ENCODE data around the gene LATS2.
"Not testable (repeated sequence)": the region's sequence is repeated elsewhere in the genome, so short reads cannot be mapped to it uniquely, and the experiment has no call there.

LATS2 gene

DNA sequence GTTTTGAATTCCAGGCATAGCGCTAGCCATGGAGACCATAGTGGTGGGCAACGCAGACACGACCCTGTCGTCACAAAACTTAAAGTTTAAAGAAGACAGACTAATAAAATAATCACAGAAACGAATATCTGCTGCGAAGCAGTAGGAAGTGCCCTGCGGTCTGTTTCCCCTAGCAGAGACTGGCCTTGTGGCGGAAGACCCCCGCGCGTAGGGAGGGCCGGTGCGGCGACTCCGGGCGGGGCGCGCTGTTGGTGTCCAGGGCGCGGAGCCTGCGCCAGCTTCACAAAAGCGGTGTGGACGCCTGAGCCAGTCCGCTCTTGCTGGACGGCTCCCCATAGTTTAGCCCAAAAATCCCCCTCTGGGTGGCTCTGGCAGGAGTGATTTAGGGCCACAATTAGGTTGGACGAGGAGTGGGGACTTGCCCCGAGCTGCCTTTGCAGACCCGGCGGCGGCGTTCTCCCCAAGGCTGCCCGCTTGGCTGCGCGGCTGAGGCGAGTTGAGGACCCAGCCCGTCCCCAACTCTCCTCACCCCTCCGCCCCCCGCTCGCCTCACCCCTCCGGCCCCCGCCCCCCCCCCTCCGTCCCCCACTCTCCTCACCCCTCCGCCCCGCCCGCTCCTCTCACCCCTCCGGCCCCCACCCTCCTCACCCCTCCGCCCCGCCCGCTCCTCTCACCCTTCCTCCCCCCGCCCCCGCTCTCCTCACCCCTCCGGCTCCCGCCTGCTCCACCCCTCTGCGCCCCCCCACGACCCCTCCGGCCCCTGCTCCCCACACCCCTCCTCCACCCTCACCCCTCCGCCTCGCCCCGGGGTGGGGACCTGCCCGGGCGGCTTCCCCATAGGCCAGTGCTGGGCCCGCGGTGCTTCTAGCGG, 14.2 kb upstream of the LATS2 start:
- DNase-seq (ENCODE audit: low read depth), result no peak

DNA sequence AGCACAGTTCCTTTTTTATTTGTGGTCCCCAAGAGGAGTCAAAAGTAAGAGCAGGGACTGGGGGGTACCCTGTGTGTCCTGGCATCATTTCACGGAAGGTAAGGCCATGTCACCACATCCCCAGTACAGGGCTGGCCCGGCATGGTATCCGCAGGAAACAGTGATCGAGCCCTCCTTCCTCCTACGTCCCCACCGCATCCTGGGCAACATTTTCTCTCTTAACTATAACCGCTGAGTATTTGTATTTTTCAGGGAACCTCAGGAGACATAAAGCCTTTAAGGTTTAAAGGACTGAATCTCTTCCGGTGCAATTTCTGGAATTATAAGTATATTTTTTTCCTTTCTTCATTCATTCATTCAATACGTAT, 13.6 kb upstream of the LATS2 start:
- no peak for DNase-seq (ENCODE audit: low read depth)

DNA sequence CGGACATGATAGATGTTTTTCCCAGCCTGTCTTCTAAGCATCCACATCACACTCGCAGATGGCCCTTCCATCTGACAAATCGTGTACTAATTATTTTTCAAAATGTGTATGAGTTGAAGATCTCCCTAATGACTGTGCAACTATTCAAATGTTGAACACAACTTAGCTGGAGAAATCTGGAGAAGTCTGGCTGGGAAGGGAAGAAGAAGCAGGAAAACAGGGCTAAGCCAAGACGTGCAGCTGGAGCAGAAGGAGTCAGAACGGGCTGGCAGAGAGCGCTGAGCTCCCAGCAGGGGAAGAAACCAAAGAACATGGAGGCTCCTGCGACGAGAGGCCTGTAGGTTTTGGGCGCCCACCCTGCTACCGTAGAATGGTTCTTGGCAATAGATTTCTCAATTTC, 13.2 kb upstream of the LATS2 start:
- DNase-seq (ENCODE audit: low read depth), result no peak

DNA sequence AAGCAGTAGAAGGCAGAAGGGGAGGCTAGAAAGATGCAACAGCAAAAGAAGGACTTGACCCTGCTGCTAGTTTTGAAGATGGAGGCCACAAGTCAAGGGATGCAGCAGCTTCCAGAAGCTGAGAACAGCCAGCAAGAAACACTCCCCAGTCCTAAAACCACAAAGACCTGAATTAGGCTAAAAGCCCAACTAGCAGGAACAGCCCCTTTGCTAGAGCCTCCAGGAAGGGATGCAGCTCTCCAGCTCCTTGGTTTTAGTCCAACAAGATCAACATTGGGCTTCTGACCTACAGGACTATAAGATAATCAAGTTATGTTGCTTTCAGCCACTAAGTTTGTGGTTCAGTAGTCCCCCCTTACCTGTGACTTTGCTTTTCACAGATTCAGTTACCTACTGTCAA, 10.5 kb upstream of the LATS2 start:
- no peak for DNase-seq (ENCODE audit: low read depth)

DNA sequence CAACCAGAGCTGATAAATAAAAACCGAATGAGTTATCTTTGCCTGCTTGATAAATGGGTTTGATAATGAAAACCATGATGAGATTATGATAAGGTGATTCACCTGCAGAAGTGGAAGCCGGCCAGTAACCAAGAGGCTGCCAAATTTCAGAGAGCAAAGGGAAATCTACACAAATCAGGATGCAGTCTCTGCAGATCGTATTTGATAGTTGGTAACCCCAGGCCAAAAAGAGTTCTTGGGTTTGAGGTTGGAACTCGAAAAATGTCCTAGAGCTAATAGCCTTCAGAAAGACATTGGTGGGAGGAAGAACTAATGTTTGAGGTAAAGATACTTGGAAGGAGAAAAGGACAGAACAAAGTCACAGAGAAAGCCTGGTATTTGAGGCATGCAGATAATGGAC, 9.6 kb upstream of the LATS2 start:
- DNase-seq (ENCODE audit: low read depth), result no peak

DNA sequence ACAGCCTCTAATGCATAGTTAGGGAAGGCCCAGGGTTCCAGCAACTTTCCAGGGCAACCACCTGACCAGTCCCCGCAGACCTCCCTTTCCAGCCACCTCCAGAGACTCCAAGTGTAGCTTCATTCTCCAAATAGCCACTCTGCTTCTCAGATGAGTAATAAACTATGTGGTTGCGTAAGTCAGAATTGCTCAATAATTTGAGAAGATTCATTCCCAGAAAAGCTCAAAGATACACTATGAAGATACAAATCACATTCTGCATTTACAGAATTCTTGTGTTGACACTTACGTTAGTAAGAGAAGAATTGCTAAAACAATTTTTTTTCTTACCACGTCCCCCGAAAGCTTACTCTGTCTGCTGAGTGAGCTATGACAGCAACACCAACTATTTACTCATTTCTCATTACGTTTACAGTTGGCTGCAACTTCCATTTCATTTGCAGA, 8.2 kb upstream of the LATS2 start:
- DNase-seq (ENCODE audit: low read depth), result peak; percentile 94

DNA sequence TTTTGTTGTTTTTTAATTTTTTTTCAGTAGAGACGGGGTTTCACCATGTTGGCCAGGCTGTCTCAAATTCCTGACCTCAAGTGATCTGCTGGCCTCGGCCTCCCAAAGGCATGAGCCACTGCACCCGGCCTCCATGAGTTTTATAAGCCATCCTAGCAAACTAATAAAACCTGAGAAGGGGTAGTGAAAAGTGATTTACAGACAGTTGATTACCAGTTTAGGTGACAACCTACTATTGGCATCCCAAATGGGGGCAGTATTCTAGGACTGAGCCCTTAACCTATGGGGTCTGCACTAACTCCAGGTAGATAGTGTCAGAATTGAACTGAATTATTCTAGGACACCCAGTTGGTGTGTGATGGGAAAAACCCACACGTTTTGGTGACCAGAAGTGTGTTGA, 6.5 kb upstream of the LATS2 start:
- no peak for DNase-seq (ENCODE audit: low read depth)

DNA sequence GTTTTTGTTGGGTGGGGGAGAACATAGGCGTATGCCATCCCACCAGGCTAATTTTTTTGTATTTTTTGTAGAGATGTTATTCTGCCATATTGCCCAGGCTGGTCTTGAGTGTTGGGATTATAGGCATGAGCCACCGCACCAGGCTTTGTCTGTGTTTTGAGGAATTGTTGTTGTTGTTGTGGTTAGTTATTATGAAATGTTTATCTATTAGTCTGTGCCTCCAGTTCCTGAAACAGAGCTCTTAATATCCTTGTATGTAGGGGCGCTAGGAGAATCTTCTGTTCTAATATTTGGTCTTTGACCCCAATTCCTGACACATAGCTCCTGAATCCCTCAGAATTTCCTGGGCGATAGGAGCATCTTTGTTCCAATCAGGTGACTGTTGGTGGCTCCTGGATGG, 5.6 kb upstream of the LATS2 start:
- no peak for DNase-seq (ENCODE audit: low read depth)

DNA sequence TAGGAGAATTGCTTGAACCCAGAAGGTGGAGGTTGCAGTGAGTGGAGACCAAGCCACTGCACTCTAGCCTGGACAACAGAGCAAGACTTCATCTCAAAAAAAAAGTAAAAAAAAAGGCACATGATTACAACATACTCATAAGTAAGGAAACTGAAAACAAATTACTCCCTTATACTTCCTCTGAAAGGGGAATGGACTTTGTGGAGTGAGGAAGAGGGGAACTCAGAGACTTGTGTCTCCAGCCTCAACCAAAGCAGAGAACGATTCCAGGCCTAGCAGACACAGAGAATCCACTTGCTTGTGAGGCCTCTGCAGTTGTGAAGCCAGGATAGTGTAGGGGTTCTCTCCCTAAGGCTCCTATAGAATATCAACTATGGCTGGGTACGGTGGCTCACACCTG, 4.3 kb upstream of the LATS2 start:
- DNase-seq (ENCODE audit: low read depth), result no peak

DNA sequence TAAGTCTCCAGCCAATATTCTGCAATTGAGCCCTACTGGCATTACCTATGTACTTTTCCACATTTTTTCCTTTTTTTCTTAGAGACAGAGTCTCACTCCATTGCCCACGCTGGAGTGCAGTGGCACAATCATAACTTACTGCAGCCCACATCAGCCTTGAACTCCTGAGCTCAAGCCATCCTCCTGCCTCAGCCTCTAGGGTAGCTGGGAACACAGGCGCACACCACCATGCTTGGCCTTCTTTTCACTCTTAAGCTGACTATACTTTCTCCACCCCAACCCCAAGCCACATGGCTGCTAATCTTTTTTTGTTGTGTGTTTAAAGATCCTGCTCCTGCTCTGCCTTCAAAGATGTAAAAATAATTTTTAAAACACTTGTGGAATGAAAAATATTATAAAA, 1.6 kb upstream of the LATS2 start:
- no peak for DNase-seq (ENCODE audit: low read depth)

DNA sequence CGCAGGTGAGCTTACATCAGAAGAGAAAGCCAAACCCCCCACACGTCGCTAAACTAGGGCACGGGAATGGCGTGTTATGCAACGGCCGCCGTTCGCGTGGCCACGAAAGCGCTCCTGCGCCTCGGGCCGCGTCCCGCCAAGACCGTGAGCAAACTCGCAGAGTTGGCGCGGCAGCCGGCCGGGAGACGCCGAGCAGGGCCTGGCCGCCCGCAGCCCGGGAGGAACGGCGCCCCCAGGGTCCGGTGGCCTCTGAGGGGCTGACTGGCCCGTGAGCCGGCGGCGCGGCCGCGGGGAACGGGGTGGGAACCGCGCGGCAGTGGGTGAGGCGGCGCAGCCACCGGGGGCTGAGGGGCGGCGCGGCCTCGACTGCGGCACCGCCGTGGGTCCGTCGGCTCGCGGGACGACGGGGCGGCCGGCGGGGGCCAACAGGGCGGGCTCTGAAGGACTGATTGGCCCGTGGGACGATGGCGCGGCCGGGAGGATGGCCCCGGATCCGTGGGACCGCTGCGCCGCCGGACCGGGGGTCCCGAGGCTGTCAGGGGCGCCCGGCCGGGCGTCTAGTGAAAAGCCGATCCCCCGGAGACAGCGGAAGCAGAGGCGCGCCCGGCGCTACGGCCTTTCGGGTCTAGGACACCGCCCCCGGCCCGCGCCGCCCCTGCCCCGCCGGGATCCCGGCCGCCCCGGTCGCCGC, 903 bp downstream of the LATS2 start:
- DNase-seq (ENCODE audit: low read depth), result no peak

DNA sequence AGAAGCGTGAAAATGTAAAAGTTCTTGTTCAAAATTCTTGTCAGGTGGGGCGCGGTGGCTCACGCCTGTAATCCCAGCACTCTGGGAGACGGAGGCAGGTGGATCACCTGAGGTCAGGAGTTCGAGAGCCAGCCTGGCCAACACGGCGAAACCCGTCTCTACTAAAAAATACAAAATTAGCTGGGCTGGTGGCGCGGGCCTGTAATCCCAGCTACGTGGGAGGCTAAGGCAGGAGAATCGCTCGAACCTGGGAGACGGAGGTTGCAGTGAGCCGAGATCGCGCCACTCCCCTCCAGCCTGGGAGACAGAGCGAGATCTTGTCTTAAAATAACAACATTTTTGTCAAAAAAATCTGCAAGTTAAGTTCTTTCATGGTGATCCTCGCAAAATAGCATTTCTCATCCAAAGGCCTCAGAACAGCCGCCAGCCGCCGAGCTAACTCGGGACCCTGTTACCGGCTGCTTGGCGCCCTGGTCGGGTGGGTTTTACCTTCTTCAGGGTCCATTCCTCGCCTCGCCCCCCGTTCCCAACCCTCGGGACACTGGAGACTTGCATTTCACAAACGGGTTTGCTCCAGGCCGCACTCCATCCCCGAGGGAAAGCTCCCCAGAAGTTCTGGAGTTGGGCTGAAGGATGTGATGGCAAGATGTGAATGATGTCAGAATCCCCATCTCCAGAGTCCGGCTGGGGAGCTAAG, 1.6 kb downstream of the LATS2 start:
- DNase-seq (ENCODE audit: low read depth), result no peak

DNA sequence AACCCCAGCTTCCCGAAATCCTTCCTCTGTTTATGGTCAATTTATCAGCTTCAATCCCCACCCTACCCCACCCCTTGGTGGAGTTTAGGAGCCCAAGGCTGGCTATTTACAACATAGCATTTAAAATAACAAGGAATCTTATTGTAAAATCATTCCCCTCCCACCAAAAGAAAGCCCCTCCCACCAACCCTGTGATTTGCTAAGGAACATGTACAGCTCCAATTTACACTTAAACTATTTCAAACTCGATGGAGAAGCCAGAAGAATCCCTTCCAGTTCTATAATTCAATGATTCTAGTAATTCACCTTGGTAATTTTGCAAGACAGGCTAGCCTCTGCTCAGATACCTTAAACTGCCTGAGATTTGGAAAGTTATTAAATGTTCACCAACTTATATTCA, 3.0 kb downstream of the LATS2 start:
- DNase-seq (ENCODE audit: low read depth), result no peak

DNA sequence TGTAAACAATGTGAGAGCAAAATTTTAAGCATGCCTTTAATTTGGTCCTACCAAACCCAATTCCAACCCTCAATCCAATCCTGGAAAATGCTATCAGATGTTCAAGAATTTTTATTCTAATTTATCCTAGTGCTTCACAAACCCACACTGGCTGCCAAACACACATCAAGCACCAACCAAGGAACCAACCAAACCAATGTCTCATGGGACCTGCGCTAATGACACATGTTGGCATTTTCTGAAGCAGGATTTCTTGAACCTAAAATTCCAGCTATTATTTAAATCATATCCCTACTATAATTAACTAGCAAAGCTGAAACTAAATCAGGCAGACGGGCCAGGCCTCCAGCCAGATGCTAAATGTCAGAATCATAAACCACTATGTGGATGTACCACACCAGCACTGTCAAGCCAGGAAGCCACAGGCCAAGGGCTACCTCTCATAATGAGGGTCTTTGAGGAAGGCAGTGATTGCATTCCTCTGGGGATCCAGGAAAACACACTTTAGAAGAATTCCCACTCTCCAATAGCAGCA, 5.8 kb downstream of the LATS2 start:
- DNase-seq (ENCODE audit: low read depth), result no peak

DNA sequence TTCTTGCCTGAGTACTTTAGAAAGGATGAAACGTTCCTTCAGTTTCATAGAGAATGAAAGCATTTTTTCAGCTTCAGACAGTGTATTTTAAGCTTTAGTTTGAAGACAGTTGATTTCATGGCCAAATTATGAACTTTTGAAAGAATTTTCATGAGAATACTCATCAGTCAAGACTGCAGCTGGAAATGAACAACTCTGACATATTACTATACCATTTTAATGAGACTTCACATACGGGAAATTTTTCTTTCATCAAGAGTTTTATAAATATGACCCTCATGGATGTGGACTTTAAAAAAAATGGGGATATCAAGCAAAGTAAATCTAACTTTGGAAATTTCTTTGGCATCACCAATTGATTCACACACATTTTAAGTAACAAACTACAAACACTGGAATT, 6.4 kb downstream of the LATS2 start:
- no peak for DNase-seq (ENCODE audit: low read depth)

DNA sequence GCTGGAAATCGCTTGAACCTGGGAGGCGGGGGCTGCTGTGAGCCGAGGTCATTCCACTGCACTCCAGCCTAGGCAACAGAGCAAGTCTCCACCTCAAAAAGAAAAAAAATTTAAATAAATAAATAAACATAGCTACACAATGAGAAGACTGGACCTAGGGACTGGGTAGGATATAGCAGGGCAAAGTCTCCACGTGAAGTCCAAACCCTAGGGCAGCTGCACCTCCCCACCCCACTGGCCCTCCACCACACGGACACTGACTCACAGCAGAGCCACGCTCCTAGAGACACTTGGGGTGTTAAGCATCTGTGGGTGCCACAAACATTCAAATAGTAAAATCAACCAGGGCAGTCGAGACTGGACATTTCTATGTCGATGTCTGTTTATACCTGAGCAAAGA, 7.1 kb downstream of the LATS2 start:
- DNase-seq (ENCODE audit: low read depth), result no peak

DNA sequence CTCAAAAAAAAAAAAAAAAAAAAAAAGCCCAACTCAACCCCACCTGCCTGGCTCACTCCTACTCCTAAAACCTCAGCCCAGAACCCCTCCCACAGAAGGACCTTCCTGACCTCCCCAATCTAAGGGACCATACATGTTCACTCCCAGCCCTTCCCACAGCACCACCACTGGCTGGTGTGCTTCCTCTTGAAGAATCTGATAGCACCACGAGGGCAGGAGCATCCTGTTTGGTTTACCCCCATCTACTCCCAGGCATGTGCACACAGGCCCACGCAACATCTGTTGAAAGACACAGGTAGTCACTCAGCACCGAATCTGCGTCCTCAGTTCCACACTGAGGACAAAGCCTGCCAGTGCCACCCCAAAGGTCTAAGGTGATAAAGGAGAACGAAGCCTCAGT, 8.2 kb downstream of the LATS2 start:
- DNase-seq (ENCODE audit: low read depth), result no peak

DNA sequence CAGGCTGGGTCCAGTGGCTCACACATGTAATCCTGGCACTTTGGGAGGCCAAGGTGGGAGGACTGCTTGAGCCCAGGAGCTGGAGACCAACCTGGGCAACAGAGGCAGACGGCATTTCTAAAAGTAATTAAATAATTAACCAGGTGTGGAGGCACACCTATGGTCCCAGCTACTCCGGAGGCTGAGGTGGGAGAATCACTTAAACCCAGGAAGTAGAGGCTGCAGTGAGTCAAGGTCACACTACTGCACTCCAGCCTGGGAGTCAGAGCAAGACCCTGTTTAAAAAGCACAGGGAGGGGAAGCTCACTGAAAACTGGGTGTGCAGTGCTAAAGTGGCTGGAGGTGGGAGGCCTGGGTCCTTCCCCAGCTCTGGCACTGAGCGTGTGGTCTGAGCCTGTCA, 9.7 kb downstream of the LATS2 start:
- DNase-seq (ENCODE audit: low read depth), result no peak

DNA sequence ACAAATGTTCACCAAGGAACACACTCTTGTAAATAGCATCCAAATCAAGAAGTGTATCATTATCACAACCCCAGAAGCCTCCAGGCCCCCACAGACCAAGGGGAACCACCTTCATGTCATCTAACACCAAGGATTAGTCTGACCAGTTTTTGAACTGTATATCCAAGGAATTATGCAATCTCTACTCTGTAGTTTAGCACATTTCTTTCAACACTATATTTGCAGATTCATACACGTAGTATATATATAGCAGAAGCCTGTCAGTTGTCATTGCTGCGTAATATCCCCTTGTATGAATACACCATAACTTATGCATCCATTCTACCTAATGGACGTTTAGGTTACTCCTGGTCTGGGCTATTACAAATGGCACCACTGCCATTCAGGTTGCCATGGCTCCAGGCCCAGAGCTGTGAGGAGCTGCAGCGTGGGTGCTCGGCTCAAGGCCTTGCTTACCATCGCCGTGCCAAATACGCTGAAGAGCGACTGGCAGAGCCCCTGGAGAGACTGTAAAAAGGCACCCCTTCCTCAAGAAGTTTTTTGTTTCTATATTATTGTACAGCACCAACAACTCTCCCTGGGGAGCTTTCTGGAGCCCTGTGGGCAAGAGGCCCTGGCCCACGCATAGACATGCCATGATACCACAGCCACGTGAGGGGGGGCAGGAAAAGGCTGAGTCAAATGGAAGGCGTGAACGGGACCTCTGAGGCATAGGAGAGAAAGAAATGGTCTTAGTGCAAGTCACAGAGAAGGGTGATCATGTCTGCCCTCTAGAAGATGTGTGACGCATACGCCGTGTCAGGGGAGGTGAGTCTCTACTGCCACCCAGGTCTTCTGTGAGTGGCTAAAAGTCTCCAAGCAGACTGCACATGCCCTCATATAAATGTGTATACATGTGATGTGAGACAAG, 10.8 kb downstream of the LATS2 start:
- DNase-seq (ENCODE audit: low read depth), result no peak

DNA sequence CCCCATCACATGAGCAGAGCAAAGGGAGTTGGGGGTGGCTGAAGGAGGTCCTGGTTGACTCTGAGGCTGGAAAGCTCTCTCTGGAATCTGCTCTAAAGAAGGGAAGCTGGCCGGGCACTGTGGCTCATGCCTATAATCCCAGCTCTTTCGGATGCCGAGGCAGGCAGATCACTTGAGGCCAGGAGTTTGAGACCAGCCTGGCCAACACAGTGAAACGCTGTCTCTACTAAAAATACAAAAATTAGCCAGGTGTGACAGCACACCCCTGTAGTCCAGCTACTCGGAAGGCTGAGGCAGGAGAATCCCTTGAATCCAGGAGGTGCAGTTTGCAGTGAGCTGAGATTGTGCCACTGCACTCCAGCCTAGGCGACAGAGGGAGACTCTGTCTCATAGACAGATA, 11.7 kb downstream of the LATS2 start:
- not testable (repeated sequence) for DNase-seq (ENCODE audit: low read depth)

DNA sequence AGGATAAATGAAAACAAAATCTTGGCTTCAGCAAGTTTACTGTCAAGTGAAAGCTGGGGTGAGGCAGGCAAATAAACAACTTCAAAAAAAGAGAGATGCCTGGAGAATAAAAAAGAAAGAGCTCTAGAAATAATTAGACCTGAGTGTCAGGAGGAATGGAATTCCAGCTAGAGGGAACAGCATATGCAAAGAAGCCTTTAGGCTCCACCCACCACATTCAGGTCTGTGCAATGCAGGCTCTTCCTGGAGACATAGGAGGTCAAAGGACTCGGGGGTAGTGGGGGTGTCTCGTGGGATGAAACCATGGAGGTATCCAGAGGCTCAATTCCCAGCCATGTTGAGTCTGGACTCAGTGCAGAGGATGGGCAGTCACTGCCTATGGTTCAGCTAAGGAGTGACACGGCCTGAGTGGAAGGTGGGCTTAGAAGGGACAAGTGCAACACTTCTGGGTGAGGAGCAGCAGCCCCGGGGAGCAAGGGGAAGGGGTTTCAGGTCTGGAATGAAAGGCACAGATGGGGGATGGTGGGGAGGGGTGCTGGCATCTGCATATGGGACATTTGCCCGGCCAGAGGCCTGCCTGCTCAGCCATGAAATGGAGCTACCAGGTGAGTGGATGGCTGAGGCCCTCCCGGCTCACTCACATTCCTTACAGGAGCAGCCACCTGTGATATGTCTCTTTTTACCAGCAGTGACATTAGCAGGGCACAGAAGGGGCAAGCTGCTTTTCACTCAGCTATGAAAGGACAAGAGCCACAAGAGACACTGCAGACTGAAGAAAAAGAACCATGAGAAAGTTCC, 12.3 kb downstream of the LATS2 start:
- DNase-seq (ENCODE audit: low read depth), result no peak

Data from stromal cell of bone marrow (primary cell).